ENCODE measurements around the gene L2HGDH.
A peak's percentile ranks its signal among the peaks of the same experiment; 100 is the strongest.
"Not testable (repeated sequence)": the region's sequence is repeated elsewhere in the genome, so short reads cannot be mapped to it uniquely, and the experiment has no call there.

Gene L2HGDH

DNA sequence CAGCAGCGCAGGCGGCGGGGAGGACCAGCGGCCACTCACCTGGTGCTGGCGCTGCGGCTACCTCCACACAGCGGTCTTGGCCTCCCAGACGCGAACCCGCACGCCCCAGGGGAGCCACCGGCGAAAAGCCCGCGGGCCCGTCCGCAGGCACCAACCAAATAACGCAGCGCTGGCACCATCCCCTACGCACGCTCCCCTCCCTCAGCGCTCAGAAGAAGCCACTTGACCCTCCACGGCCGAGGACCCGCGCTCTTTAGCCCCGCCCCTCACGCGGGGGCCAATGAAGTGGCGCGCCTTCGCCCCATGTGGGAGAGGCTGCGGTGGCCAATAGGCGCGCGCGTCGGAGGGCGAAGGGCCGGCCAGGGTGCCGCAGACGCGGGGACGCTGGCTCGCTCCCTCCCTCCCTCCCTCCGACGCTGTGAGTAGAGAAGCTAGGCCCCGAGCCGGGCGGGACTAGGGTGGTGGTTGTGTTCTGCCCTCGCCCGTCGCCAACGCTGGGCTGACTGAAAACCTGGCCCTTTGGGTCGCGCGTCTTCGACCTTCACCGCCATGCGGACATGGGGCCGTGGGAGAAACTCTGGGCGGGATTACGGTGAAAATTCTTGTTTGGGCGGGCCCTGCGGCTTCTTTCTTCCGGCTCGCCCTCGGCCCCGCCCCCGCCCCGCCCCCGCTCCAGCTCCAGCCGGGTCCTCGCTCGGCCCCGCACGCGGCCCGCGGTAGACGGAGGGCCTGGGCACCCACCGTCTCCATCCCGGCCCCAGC lies at the start of gene L2HGDH, which contains the start of gene DMAC2L:
L2HGDH (minus strand) TSS at position 258 of the 762 bp plus-strand sequence; CDS start at position 179, 79 bp downstream.
DMAC2L (plus strand) TSS at position 353 of the 762 bp plus-strand sequence. CDS start 9,164 bp downstream, outside the sequence.
- peak; percentile 87 for DNase-seq

DNA sequence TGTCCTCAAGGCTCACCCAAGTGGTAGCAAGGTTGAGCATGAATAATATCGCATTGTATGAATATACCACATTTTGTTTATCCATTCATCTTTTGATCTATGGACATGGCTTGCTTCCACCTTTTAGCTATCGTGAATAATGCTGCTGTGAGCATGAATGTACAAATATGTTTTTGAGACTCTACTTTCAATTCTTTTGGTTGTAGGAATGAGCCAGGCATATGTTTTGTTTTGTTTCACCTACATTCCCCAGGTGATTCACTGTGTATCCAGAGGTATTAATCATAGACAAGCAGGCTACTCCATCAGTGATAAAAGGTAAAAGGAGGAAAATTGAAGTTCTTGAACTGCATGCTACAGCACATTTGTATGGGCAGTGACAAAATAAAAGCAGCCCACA lies 48.8 kb upstream of the L2HGDH start:
- no peak for DNase-seq

DNA sequence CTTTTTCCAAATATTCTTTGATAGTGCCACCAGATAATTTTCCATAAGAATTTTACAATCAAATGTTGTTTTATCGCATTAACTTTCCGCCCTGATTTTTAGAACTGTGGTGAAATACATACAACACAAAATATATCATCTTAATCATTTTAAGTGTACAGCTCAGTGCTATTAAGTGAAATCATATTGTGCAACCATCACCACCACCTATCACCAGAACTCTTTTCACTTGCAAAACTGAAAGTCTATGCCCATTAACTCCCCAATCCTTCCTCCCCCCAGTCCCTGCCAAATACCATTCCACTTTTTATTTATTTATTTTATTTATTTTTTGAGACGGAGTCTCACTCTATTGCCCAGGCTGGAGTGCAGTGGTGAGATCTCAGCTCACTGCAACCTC lies 48.1 kb upstream of the L2HGDH start:
- DNase-seq = no peak

DNA sequence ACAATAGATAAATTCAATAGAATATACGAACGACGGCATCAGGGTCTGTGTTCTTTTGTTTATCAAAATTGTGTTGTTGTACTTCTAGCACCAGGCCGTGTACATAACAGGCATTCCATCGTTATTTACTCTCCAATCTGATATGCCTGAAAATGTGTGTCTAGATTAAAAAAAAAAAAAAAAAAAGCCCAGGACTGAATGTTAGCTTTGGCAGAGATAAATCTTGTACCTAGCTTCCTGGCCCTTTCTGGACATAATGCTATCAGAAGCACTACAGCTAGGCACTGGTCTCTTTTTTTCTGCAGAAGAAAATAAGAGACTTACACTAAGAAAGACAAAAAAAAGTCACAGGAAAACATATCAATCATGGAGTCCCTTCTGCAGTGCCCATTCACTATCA lies 47.6 kb upstream of the L2HGDH start:
- no peak for DNase-seq

DNA sequence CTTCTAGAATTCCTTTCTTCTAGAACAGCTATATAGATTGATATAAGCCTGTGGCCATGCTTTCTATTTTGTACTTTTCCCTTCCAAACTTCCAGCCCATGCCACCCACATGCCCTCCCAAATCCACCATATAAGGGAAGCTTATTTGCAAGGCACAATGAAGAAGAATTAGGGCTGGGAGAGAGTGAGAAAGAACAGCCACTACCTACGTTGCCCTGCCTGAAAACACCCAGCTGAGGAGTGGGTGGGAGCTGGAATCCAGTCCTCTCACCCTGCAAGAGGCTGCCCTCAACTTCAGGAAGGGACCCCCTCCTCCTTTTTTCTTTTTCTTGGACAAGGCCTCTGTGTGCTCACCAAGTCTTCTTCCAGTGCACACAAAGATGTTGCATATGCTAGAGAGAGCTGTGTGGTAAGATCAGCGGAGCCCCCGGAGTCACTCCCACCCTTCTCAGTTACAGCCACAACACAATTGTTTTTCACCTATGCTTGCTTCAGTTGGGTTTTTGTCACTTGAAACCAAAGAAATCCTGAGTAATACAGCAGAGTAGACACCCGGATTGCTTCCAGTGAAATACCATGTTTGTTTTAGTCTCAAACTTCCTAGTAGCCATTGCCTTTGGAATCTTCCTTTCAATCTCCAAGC lies 45.8 kb upstream of the L2HGDH start:
- no peak for DNase-seq

DNA sequence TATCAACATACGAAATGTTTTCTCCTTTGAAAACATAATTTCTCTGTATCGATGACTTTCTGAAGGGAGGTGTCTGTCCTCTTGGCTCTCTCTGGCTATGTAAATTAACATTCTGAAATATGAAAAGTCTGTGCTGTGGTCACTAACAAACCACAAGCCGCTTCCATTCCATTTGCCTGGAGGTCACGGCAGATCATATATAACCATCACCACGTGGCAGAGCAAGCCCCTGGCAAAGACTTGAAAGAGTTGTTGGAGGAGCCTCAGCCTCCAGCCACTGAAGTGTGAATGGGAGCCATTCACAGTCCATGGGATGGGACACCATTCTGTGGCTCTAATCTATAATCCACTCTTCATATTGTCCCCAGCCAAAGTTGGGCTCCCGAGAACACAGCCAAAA lies 45.1 kb upstream of the L2HGDH start:
- DNase-seq = no peak

DNA sequence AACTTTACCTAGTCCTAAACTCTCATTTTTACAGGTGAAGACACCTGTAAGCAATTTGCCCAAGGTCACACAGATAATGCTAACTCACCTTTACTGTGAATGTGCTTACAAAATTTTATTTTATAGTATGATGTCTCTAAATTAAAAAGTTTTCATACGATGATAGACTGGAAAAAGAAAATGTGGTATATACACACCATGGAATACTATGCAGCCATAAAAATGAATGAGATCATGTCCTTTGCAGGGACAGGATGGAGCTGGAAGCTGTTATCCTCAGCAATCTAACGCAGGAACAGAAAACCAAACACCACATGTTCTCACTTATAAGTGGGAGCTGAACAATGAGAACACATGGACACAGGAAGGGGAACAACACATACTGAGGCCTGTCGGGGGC lies 44.3 kb upstream of the L2HGDH start:
- DNase-seq = not testable (repeated sequence)

DNA sequence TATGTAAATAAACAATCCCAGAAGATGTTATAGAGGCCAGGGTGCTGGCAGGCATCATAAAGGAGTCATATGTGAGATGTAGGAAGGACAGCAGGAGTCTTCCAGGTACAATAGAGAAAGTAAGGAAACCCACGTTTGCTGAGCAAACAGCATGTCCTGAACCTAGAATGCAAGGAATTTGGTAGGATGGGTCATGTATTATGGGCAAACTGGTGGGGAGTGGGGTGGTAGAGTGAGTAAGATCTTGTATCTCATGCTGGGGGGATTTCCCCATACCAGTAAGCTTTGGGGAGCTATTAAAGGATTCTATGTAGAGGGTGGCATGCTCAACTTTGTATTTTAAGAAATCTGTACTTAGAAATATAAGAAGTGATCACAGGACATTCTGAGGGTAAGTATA lies 43.7 kb upstream of the L2HGDH start:
- DNase-seq = no peak

DNA sequence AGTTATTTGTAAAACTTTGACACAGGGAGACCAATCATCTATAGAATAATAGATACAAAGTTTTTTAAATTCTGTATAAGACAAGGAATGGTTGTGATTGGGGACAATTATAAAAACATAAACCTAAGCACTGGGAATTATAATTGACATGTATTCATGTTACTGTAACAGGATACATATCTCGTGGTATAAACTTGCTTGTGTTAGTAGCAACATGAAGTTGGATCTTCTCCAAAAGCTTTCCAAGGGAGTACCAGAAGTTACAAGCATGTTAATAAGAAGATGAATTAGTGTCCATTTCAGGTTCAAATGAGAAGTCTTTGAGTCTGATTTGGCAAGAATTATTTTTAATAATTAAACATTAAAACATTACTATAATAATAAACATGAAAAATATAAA lies 42.5 kb upstream of the L2HGDH start:
- no peak for DNase-seq

DNA sequence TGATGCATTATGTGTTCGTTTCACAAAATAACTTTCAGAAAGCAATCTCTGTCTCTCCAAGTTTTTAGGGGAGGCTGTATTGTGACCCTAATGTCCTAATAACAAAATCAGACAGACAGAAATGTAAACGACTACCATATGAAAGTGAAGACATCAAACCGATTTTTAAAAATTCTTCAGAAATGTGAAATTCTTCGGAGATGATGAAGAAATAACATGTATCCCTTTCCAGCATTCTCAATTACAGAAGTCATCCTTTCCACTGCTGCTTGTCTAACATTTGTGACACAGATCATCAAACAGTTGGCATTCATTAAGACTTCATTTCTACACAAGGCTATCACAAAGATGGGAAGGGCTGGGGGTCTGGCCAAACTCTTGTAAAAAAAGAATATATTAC lies 41.1 kb upstream of the L2HGDH start:
- DNase-seq = no peak

DNA sequence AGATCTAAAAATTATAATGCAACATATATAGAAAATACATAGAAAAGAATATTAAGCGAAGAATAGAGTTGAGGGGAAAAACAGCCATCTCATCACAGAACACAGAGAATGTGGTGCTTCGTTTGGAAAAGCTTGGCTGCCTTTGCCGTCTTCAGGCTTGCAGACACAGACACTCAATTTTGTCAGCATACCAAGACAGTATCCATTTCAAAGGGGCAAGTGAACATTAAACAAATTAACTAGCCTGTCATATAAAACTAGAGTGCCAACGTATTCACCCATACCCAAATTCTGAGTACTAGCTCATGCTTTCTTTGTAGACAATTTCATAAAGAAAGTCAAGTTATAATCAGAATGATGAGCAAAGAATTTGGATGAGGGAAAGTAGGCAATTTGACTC lies 40.6 kb upstream of the L2HGDH start:
- DNase-seq = no peak

DNA sequence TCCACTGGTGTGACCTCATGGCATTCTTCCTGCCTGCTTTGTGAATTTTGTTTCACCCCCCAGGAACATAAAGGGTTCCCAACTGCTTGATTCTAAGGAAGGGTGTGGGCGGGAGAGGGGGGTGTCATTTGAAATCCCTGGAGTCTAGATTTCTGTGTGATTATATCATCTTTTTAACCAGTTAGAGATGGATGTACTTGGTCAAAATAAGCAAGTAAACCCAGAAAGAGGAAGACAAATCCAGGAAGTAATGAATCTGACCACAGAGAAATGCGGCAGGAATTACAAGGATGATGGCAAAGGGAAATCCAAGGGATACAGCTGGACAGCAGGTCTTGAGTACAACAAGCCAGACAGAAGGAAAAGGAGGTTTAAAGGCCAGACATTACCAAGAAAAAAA lies 38.9 kb upstream of the L2HGDH start:
- DNase-seq = no peak

DNA sequence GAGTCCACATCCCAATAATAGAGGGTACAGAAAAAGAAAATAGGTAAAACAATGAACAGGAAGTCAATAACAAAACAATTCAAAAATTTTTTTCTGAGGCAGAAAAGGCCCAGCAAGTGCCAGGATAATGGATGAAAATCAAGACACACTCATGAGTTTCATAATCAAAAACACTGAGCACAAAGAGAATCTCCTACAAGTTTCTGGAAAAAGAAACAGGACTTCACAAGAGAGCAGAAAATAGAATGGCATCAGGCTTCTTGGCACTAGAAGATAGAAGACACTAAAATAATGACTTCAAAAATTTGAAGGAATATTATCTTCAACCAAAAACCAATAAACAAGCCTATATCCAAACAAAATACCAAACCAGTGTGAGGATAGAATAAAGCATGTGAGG lies 36.9 kb upstream of the L2HGDH start:
- DNase-seq = no peak

DNA sequence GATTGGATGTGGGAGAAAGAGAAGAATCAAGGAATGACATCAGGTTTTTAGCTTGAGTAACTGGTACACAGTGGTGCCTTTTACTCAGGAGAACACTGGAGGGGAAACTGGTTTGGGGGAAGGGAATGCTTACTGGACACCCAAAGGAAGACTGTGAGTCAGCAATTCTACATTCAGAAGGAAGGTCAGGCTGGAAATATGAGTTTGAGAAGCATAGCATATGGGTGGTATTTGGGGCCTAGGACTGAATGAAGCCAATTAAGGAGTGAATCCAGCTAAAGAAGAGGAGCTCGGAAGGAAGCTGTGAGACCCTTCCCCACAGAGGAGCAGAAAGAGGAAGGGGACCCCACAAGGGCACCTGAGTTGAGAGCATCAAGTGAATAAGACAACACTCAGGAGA lies 35.5 kb upstream of the L2HGDH start:
- DNase-seq = no peak

DNA sequence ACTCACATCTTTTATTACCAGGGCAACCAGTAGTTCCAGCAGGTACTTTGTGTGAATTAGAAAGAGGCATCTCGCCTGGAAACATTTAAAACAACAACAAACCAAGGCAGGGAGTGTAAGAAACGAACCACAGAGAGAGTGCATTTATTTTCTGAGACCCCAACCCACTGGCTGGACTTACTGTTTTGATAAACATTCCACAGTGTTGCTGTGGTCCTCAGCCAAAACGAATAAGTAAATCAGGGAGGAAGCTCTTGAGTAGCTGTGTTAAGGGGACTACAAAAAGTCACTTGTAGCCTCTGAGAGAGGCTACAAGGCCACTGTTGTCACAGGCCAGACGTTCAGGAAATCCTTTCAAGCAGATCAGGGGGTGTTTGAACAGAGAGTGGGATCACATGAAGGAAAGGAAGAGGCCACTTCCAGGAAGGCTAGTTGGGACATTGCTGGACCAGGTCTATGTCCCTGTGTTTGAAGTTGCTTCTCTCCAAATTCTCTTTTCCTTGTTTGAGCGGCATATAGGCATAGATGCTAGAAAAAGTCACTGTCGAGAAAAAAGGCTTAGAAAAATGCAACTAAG lies 33.9 kb upstream of the L2HGDH start:
- DNase-seq = no peak

DNA sequence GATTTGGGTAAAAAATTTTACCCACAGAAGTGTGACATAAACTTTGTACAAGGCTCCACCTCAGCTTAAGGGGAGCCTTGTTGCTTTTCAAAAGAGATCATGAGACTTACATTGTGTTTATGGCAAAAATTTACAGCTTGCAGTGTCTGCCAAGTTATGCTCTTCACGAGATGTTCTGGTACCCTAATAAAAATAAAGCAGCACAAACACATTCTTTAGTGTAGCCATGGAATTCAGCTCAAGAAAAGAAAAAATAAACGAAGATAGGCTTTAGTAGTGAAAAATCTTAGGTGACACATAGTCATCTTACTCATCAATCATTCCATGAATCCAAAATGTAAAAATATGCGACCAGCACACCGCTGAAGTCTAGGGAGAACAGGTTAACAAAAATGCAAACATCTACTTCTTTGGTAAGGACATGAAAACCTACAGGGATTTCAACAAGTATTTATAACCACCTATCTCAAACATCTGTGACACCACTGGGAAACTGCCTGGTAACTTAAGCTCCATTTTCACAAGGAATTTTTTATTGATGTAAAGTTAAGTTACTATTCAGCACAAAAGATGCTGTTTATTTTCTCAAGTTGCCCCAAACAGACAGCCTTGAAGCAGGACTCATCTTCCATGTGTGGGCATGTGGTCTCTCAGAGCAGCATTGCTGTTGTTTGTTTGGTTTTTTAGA lies 33.0 kb upstream of the L2HGDH start:
- no peak for DNase-seq

DNA sequence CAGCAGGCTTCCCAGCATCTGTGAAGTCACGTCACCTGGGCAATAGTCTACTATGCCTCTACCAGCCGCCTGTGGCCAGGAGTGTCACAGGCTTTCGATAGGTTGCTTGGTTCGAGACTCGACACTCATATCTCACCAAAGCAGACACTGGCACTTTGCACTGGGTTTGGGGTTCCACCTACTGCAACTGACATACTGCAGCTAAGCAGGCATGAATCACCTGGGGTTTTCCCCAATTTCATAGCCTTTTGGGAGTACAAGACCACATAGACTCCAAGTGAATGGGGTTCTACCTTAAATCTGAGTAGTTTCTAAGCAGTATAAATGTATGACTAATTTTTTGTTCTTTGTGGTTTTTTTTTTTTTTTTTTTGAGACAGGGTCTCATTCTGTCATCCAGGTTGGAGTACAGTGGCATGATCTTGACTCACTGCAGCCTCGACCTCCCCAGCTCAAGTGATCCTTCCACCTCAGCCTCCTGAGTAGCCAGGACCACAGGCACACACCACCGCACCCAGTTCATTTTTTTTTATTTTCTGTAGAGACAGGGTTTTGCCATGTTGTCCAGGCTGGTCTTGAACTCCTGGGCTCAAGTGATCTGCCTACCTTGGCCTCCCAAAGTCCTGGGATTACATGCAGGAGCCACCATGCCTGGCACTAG lies 32.2 kb upstream of the L2HGDH start:
- DNase-seq = no peak

DNA sequence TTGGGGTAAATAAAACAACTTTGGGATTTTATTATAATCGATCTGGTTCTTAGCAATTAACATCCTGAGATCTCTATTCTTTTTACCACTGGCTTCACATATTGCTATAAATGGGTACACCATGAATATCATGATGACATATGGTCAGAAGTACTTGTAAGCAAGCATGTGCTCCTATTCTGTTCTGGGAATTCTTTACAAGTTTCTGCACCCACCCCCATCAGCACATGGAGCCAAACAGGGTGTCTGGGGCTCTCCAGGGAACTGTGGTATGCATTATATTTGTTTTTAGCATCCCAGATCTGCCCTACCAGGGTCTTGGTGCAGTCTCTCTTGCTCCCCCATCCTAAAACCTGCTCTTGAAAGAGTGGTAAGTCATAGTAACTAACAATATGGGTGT lies 31.4 kb upstream of the L2HGDH start:
- DNase-seq = no peak

DNA sequence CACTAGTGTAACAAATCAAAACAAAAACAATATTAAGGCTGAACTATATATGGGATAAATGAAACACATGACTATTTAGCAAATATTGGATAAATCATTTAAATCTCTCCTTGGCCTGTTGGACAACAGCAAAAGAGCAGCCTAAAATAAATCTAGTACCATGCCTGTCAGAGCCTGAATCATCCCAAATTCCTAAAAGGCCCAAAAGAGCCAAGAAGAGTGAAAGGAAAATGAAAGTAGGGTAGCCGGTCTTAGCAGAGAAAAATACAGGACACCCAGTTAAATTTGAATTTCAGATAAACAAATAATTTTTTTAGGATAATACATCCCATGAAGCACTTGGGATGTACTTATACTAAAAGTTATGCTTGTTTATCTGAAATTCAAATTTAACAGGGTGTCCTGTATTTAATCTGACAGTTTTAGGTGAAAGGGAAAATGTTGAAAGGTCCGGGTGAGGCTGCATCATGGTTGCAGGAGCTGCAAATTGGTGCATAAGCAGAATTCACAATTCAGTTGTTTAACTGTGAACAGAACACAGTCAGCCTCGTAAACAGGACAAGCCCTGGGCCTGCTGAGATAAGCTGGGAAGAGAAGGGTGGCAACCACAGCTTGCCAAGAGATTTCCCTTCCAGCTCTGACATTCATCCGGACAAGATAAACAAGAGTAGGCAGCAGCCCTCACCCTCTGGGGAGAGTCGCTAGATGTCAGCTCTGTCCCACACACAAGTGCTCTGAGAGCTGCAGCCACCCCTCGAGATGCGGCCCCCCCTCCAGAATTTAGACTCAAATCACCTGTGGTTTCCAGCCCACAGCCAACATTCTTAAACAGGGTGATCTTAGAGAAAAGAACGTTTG lies 30.4 kb upstream of the L2HGDH start:
- no peak for DNase-seq

DNA sequence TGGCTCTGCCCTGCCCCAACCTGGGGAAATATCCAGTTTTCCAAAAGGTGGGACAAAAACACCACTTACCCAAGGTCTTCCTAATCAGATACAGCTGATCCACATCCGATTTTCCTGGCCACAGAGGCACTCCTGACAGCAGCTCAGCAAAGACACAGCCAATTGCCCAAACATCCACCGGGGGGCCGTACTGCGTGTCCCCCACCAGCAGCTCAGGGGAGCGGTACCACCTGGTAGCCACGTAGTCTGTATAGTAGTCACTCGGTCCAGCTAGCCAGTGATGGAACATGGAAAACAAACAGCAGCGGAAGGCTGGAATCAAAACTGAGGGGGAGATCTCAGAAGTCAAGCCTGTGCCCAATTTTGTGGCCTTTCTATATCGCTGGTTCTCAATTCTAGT lies 28.9 kb upstream of the L2HGDH start:
- no peak for DNase-seq

DNA sequence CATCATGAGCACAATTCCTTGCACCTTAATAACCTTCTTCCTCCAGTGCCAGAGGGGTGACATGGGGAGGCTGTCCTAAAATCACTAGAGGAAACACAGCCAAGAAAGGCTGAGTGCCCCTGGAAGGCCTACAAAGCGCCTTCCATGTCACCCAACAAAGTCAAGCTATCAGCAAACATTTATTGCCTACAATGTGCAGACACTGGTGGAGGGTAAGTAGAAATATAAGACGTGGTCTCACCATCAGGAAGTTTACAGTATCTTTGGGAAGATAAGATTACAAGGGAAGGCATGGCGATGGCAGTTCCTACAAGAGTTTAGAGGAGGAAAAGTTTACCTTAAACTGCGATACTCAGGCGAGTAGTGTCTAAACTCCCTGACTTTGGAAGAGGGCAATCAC lies 28.0 kb upstream of the L2HGDH start:
- DNase-seq = no peak

DNA sequence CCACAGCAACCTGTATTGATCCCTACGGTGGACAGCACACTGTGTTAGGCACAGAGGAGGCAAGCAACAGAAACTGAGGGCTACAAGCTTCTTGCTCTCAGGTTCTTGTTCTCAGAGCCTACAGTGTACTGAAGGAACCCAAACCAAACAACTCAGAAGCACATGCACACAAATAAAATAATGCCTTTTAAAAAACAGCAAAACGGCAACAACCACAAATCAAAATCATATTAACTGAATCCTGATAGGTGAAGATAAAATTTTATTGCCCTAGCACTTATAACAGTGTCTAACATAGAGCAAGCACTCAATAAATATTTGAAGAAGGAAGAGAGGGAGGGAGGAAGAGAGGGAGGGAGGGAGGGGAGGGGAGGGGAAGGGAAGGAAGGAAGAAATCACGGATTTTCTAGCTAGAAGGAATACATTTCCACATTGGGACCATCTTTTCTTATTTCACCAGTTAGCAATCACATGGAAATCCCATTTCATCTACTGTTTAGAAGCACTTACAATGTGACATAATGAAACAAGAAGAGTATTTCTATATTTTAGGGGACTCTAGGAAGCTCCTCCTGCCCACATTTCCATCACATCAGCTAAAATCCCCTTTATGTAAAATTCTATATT lies 27.3 kb upstream of the L2HGDH start:
- no peak for DNase-seq
